ENCODE results near the gene CCDC83. TPM values are rescaled to one million over a fixed set of nuclear protein-coding genes. Genes with fewer than 3 reads are reported as not detected.
"Not testable (repeated sequence)": the region's sequence is repeated elsewhere in the genome, so short reads cannot be mapped to it uniquely, and the experiment has no call there.

The CCDC83 gene
- polyA plus RNA-seq, 6 donors from 2014 or later: not detected

GRCh38 chr11:85913513-85913912, 58.3 kb downstream of the CCDC83 start:
- no peak for ATAC-seq (ENCODE audit: low read depth in 2 of 2)

GRCh38 chr11:85914425-85914824, 59.2 kb downstream of the CCDC83 start:
- Mint-ChIP-seq H3K36me3 (no peaks in the 10 kb centered on the region), H3K27me3 (no peaks in the 10 kb centered on the region), H3K27ac (no peak overlapping the region), H3K9me3 (peaks cover 0 to 12% (median 6%) of the 10 kb centered on the region in 7 donors), H3K4me3 (peak overlapping the region in 1 of 8 donors; percentile 47), H3K4me1 (no peaks in the 10 kb centered on the region)
- ATAC-seq (ENCODE audit: low read depth in 2 of 2) (no peak), DNase-seq (no peak)

More at GRCh38 chr11:85913513-85913912, 58.3 kb downstream of the CCDC83 start:
- Mint-ChIP-seq H3K36me3 (no peaks in the 10 kb centered on the region), H3K27ac (no peak overlapping the region), H3K4me1 (no peaks in the 10 kb centered on the region), H3K27me3 (no peaks in the 10 kb centered on the region), H3K4me3 (no peak overlapping the region), H3K9me3 (peaks cover 0 to 12% (median 6%) of the 10 kb centered on the region in 7 donors)
- no peak for DNase-seq

GRCh38 chr11:85918910-85919794, 64.0 kb downstream of the CCDC83 start:
- Mint-ChIP-seq H3K4me1 (no peaks in the 10 kb centered on the region), H3K9me3 (peaks cover 0 to 12% (median 9%) of the 10 kb centered on the region in 7 donors), H3K27me3 (peaks cover 19 to 24% (median 24%) of the 10 kb centered on the region in 3 donors), H3K4me3 (peak overlapping the region in 1 of 8 donors; percentile 37), H3K36me3 (no peaks in the 10 kb centered on the region), H3K27ac (peak overlapping the region in 2 of 6 donors; percentile 7 to 67)
- ATAC-seq (ENCODE audit: low read depth in 2 of 2) (no peak), DNase-seq (no peak)

GRCh38 chr11:85922367-85922766, 67.2 kb downstream of the CCDC83 start:
- ATAC-seq (ENCODE audit: low read depth in 2 of 2): no peak
- peaks cover 0 to 5% (median under 1%) of the 10 kb centered on the region in 7 donors for H3K9me3 Mint-ChIP-seq

GRCh38 chr11:85923455-85923854, 68.3 kb downstream of the CCDC83 start:
- H3K4me1 Mint-ChIP-seq: no peaks in the 10 kb centered on the region
- H3K36me3 Mint-ChIP-seq: no peaks in the 10 kb centered on the region
- DNase-seq (no peak), ATAC-seq (ENCODE audit: low read depth in 2 of 2) (no peak)
- peaks cover 25 to 58% (median 42%) of the 10 kb centered on the region in 3 donors for H3K27me3 Mint-ChIP-seq
- no peak overlapping the region for H3K27ac Mint-ChIP-seq
- H3K4me3 Mint-ChIP-seq: no peak overlapping the region
- peaks cover 0 to 5% (median 2%) of the 10 kb centered on the region in 7 donors for H3K9me3 Mint-ChIP-seq

More at GRCh38 chr11:85922367-85922766, 67.2 kb downstream of the CCDC83 start:
- H3K4me3 Mint-ChIP-seq: no peak overlapping the region
- no peaks in the 10 kb centered on the region for H3K4me1 Mint-ChIP-seq
- no peak for DNase-seq
- peaks cover 25 to 50% (median 37%) of the 10 kb centered on the region in 3 donors for H3K27me3 Mint-ChIP-seq
- H3K27ac Mint-ChIP-seq: no peak overlapping the region
- no peaks in the 10 kb centered on the region for H3K36me3 Mint-ChIP-seq

- H3K4me3 Mint-ChIP-seq; ATAC-seq (ENCODE audit: low read depth in 2 of 2); H3K4me1 Mint-ChIP-seq: not testable (repeated sequence)
These were observed 71.6 kb downstream of the CCDC83 start for GRCh38 chr11:85926653-85927214.

GRCh38 chr11:85930879-85931366, 75.7 kb downstream of the CCDC83 start:
- H3K9me3 Mint-ChIP-seq: peaks cover 0 to 25% (median 7%) of the 10 kb centered on the region in 7 donors
- peaks cover 0 to 5% of the 10 kb centered on the region in 2 donors for H3K36me3 Mint-ChIP-seq
- DNase-seq: no peak
- no peak overlapping the region for H3K27ac Mint-ChIP-seq
- H3K27me3 Mint-ChIP-seq: peaks cover 8 to 46% (median 20%) of the 10 kb centered on the region in 3 donors
- no peak overlapping the region for H3K4me3 Mint-ChIP-seq
- no peaks in the 10 kb centered on the region for H3K4me1 Mint-ChIP-seq
- ATAC-seq (ENCODE audit: low read depth in 2 of 2): no peak

More at GRCh38 chr11:85926653-85927214, 71.6 kb downstream of the CCDC83 start:
- Mint-ChIP-seq H3K27ac (peak overlapping the region in 1 of 6 donors; percentile 8), H3K9me3 (peaks cover 0 to 19% (median 7%) of the 10 kb centered on the region in 7 donors), H3K27me3 (peaks cover 25 to 68% (median 34%) of the 10 kb centered on the region in 3 donors)
- DNase-seq, H3K36me3 Mint-ChIP-seq: not testable (repeated sequence)

- Mint-ChIP-seq H3K36me3 (peaks cover 0 to 5% of the 10 kb centered on the region in 2 donors), H3K27ac (no peak overlapping the region), H3K4me3 (no peak overlapping the region), H3K27me3 (peaks cover 5 to 18% (median 6%) of the 10 kb centered on the region in 3 donors), H3K9me3 (peaks cover 0 to 17% (median 5%) of the 10 kb centered on the region in 7 donors), H3K4me1 (peaks cover 0 to 2% (median 0%) of the 10 kb centered on the region in 3 donors)
- ATAC-seq (ENCODE audit: low read depth in 2 of 2) (no peak), DNase-seq (no peak)
These were observed 79.5 kb downstream of the CCDC83 start for GRCh38 chr11:85934596-85935169.

- Mint-ChIP-seq H3K27ac (no peak overlapping the region), H3K36me3 (no peaks in the 10 kb centered on the region), H3K9me3 (peaks cover 0 to 6% (median 3%) of the 10 kb centered on the region in 7 donors), H3K27me3 (peaks cover 5 to 12% (median 6%) of the 10 kb centered on the region in 3 donors), H3K4me1 (peaks cover 0 to 2% (median 0%) of the 10 kb centered on the region in 3 donors), H3K4me3 (no peak overlapping the region)
- DNase-seq (no peak), ATAC-seq (ENCODE audit: low read depth in 2 of 2) (no peak)
These were observed 80.6 kb downstream of the CCDC83 start for GRCh38 chr11:85935751-85936150.

- H3K36me3 Mint-ChIP-seq: no peaks in the 10 kb centered on the region
- H3K4me3 Mint-ChIP-seq: no peak overlapping the region
- H3K9me3 Mint-ChIP-seq: peaks cover 0 to 6% (median 2%) of the 10 kb centered on the region in 7 donors
- H3K27ac Mint-ChIP-seq: no peak overlapping the region
- peaks cover 0 to 5% (median 0%) of the 10 kb centered on the region in 3 donors for H3K27me3 Mint-ChIP-seq
- H3K4me1 Mint-ChIP-seq: peaks cover 0 to 2% (median 0%) of the 10 kb centered on the region in 3 donors
- DNase-seq (no peak), ATAC-seq (ENCODE audit: low read depth in 2 of 2) (no peak)
These were observed 82.7 kb downstream of the CCDC83 start for GRCh38 chr11:85937835-85938234.

GRCh38 chr11:85939099-85940015, 84.2 kb downstream of the CCDC83 start:
- H3K27ac Mint-ChIP-seq: no peak overlapping the region
- DNase-seq (no peak), ATAC-seq (ENCODE audit: low read depth in 2 of 2) (no peak)
- no peaks in the 10 kb centered on the region for H3K27me3 Mint-ChIP-seq
- H3K4me1 Mint-ChIP-seq: peaks cover 0 to 2% (median 0%) of the 10 kb centered on the region in 3 donors
- peaks cover 0 to 5% (median 2%) of the 10 kb centered on the region in 7 donors for H3K9me3 Mint-ChIP-seq
- no peaks in the 10 kb centered on the region for H3K36me3 Mint-ChIP-seq
- H3K4me3 Mint-ChIP-seq: no peak overlapping the region

- peaks cover 7 to 21% (median 14%) of the 10 kb centered on the region in 7 donors for H3K9me3 Mint-ChIP-seq
- peak overlapping the region in 1 of 6 donors; percentile 84 for H3K27ac Mint-ChIP-seq
- no peak overlapping the region for H3K4me3 Mint-ChIP-seq
- no peaks in the 10 kb centered on the region for H3K27me3 Mint-ChIP-seq
- H3K4me1 Mint-ChIP-seq: peaks cover 0 to 5% (median 2%) of the 10 kb centered on the region in 3 donors
- ATAC-seq (ENCODE audit: low read depth in 2 of 2) (no peak), DNase-seq (no peak)
- peaks cover 8 to 10% of the 10 kb centered on the region in 2 donors for H3K36me3 Mint-ChIP-seq
These were observed 86.3 kb downstream of the CCDC83 start for GRCh38 chr11:85941380-85941973.
